Jurkat, Clone E6-1 (cell line): ENCODE results near the gene KYNU.
"Not testable (repeated sequence)": the region's sequence is repeated elsewhere in the genome, so short reads cannot be mapped to it uniquely, and the experiment has no call there.

ENCODE experiments used
- DNase-seq: peaks from one replicate; pipeline ENCODE4 v3.0.0-alpha.2; 2011; ENCODE audit warnings: low read depth, low spot score
- H3K4me3 ChIP-seq: 2 replicates; pipeline ENCODE4 v1.5.1; 2011; ENCODE audit warnings: mild to moderate bottlenecking, low read length, control low read depth, moderate library complexity

KYNU gene

GRCh38 chr2:142869461-142870106 is 7.9 kb upstream of the KYNU start:
- no peak overlapping the region for H3K4me3 ChIP-seq
- DNase-seq, result no peak

- no peak for DNase-seq
- H3K4me3 ChIP-seq, result no peak overlapping the region
Measured at GRCh38 chr2:142870526-142870925, 6.9 kb upstream of the KYNU start.

DNA sequence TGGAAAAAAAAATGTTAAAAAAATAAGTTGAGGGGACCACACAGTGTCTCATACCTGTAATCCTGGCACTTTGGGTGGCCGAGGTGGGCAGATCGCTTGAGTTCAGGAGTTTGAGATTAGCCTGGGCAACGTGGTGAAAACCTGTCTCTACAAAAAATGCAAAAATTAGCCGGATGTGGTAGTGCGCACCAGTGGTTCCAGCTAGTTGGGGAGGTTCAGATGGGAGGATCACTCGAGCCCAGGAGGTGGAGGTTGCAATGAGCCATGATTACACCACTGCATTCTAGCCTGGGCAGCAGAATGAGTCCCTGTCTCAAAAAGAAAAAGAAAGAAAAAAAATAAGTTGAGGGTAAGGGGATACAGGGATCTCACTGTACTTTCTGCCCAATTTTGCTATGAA is 6.1 kb upstream of the KYNU start:
- DNase-seq, result no peak
- no peak overlapping the region for H3K4me3 ChIP-seq

- DNase-seq, result no peak
- no peak overlapping the region for H3K4me3 ChIP-seq
Measured at GRCh38 chr2:142872882-142873724, 4.4 kb upstream of the KYNU start.

GRCh38 chr2:142873831-142874287 is 3.6 kb upstream of the KYNU start:
- no peak overlapping the region for H3K4me3 ChIP-seq
- no peak for DNase-seq

GRCh38 chr2:142874293-142874814 is 3.1 kb upstream of the KYNU start:
- H3K4me3 ChIP-seq, result no peak overlapping the region
- DNase-seq, result no peak

GRCh38 chr2:142875010-142875409 is 2.5 kb upstream of the KYNU start:
- no peak overlapping the region for H3K4me3 ChIP-seq
- no peak for DNase-seq

DNA sequence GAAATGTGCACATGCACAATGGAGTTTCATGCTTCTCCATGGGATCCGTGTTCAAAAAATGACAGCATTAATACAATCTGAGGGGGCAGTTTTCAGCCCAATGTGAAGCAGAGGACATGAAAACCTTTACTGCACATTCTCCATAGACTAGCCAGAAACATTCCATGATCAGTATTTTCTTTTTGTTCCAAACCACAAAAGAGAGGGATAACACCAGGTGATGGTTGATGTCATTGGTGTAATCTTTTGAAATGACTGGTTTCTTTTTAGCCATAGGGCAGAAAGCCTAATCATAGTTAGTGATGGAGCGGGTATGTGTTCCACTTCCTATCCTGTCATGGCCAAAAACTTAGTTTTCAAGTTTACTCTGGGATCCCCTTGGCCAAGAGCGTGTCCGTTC is 1.8 kb upstream of the KYNU start:
- H3K4me3 ChIP-seq, result no peak overlapping the region
- no peak for DNase-seq

GRCh38 chr2:142876423-142876822 is 1.0 kb upstream of the KYNU start:
- H3K4me3 ChIP-seq, result no peak overlapping the region
- DNase-seq, result no peak

DNA sequence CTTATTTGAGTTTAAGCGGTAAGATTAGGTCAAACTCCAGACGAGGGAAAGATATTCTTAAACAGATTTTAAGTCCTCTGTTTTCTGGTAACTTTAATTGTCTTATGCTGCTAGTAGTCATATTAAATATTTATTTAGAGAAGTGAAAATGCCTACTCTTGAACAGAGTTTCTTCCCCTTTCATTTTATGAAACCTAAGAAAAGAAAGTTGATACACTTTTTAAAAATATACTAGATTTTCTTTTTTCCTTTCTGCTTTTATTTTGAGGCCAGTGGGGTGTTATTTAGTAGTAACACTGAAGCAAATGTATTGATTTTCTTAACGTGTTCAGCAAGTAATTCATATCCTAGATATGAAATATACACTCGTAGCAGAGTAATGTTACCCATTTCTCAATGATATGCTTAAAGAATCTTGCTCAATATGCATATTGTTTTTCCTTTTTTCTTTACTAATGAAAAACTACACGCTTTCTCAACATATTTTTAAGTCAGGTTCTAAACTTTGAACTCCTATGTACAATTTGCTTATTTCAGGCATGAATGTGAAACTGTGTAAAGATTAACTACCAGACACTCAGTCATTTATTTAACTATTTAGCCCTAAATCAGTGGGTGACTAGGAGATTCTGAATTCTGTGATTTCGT is 691 bp downstream of the KYNU start:
- H3K4me3 ChIP-seq, result no peak overlapping the region
- DNase-seq, result no peak

DNA sequence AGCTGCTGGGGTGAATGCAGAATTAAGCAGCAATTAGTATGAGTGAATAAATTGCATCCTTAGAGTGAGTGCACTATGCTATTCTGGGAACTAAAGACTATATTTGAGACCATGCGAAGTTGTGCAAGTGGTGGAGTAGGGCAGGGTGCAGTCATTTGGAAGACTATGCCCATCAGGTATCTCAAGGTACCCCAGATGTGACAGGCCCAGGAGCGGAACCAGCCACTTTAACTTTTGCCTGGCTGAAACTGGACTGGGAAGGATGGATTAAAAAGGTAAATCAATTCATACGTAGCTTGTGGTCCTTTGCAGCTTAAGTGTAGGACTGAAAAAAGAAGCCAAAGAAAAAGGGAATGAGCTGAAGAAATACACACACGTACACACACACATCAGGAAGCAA is 1.7 kb downstream of the KYNU start:
- no peak for DNase-seq
- no peak overlapping the region for H3K4me3 ChIP-seq

- no peak for DNase-seq
- H3K4me3 ChIP-seq, result no peak overlapping the region
Measured at GRCh38 chr2:142880279-142880678, 2.8 kb downstream of the KYNU start.

GRCh38 chr2:142881619-142882018 is 4.2 kb downstream of the KYNU start:
- no peak for DNase-seq
- H3K4me3 ChIP-seq, result no peak overlapping the region

DNA sequence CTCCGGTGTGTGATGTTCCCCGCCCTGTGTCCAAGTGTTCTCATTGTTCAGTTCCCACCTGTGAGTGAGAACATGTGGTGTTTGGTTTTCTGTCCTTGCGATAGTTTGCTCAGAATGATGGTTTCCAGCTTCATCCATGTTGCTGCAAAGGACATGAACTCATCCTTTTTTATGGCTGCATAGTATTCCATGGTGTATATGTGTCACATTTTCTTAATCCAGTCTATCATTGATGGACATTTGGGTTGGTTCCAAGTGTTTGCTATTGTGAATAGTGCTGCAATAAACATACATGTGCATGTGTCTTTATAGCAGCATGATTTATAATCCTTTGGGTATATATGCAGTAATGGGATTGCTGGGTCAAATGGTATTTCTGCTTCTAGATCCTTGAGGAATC is 5.0 kb downstream of the KYNU start:
- DNase-seq, H3K4me3 ChIP-seq: not testable (repeated sequence)

DNA sequence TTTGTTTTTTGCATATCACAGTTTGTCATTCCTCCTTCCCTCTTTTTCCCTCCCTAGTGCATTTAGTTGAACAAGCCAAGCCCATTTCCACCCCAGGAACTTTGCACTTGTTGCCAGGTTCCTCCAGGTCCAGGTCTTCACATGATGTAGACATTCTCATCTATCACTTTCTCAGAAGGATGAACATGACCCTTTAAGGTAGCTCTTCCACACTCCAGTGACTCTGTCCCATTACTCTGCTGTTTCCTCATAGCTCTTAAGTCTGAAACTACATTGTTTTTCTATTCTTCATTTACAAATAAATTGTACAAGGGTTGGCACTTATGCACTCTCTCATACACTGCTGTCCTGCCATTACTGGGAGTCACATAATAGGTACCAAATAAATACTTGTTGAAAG is 6.1 kb downstream of the KYNU start:
- H3K4me3 ChIP-seq, result no peak overlapping the region
- no peak for DNase-seq

GRCh38 chr2:142885543-142885942 is 8.1 kb downstream of the KYNU start:
- H3K4me3 ChIP-seq, result no peak overlapping the region
- DNase-seq, result no peak

DNA sequence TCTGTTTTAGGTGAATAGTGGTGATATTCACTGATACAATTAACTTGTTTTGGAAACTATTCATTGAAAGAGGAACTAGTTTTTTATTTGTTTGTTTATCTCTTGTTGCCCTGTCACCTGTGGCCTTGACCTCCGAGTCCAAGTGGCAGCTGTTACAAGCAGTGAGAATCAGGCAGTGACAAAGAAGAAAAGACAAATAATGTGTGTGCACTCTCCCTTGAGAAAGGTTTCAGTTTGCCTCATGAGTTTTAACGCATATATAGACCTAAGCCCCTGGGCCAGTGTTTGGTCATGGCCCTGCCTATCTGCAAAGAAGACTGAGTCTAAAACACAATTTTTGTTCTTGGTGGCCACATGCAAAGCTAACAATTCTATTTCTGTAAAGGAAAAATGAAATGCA is 15.3 kb downstream of the KYNU start:
- no peak for DNase-seq
- no peak overlapping the region for H3K4me3 ChIP-seq

- H3K4me3 ChIP-seq, result no peak overlapping the region
- no peak for DNase-seq
Measured at GRCh38 chr2:142893241-142893640, 15.8 kb downstream of the KYNU start.

- peak; percentile 1 for DNase-seq
Measured at GRCh38 chr2:142897807-142898206, 20.3 kb downstream of the KYNU start.

DNA sequence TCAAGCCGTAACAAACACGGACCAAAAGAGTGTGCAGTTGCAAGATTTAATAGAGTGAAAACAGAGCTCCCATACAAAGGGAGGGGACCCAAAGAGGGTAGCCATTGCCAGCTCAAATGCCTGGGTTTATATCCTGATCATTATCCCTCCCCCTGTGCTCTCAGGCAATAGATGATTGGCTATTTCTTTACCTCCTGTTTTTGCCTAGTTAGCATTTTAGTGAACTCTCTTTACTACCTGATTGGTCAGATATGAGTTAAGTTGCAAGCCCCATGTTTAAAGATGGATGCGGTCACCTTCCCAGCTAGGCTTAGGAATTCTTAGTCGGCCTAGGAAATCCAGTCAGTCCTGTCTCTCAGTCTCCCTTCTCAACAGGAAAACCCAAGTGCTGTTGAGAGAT is 22.9 kb downstream of the KYNU start:
- not testable (repeated sequence) for DNase-seq, H3K4me3 ChIP-seq

More at GRCh38 chr2:142897807-142898206, 20.3 kb downstream of the KYNU start:
- H3K4me3 ChIP-seq, result no peak overlapping the region
